OCI-LY1 (cell line): Measurements from ENCODE around the gene ATP8A2.

Source experiments
- H2AFZ ChIP-seq: fragments of 200-600 bp; sonication (generic), shearing (Covaris generic); 2 replicates; pipeline ENCODE4 v1.6.0; 2014; ENCODE audit warnings: antibody characterized with exemption, mild to moderate bottlenecking, low read length
- H3F3A ChIP-seq: fragments of 200-600 bp; sonication (generic), shearing (Covaris generic); 2 replicates; pipeline ENCODE4 v1.6.0; 2014; ENCODE audit warnings: mild to moderate bottlenecking, antibody characterized with exemption, low read length, moderate library complexity; ENCODE audit not compliant: insufficient read depth
- H3K27ac ChIP-seq: fragments of 200-600 bp; sonication (generic); 2 replicates; pipeline ENCODE4 v1.5.1; 2014; ENCODE audit warnings: low read length, mixed run types, mild to moderate bottlenecking, low read depth; ENCODE audit not compliant: poor library complexity, severe bottlenecking
- H3K27me3 ChIP-seq: fragments of 200-600 bp; sonication (generic); 2 replicates; pipeline ENCODE4 v1.6.0; 2014; ENCODE audit warnings: antibody characterized with exemption, mild to moderate bottlenecking, low read length, moderate library complexity; ENCODE audit not compliant: insufficient read depth
- H3K36me3 ChIP-seq: fragments of 200-600 bp; sonication (generic); 2 replicates; pipeline ENCODE4 v1.6.1; 2014; ENCODE audit warnings: mild to moderate bottlenecking, antibody characterized with exemption, low read length, moderate library complexity, mixed read lengths; ENCODE audit not compliant: insufficient read depth
- H3K4me1 ChIP-seq: fragments of 200-600 bp; sonication (generic); 2 replicates; pipeline ENCODE4 v1.5.1; 2014; ENCODE audit warnings: mild to moderate bottlenecking, low read length, moderate library complexity; ENCODE audit not compliant: insufficient read depth, severe bottlenecking
- H3K4me2 ChIP-seq: fragments of 200-600 bp; sonication (generic), shearing (Covaris generic); 2 replicates; pipeline ENCODE4 v1.6.1; 2014; ENCODE audit warnings: low read length
- H3K4me3 ChIP-seq: fragments of 200-600 bp; sonication (generic); 2 replicates; pipeline ENCODE4 v1.5.1; 2014; ENCODE audit warnings: low read length, low read depth, mild to moderate bottlenecking, mixed read lengths; ENCODE audit not compliant: poor library complexity, severe bottlenecking
- H3K79me2 ChIP-seq: fragments of 200-600 bp; shearing (Covaris generic); 2 replicates; pipeline ENCODE4 v1.6.1; 2016; ENCODE audit warnings: mixed run types, low read length, mixed read lengths; ENCODE audit not compliant: insufficient read depth
- H3K9ac ChIP-seq: fragments of 200-600 bp; sonication (generic), shearing (Covaris generic); 2 replicates; pipeline ENCODE4 v1.6.1; 2014; ENCODE audit warnings: mild to moderate bottlenecking, low read length, mixed read lengths
- H3K9me2 ChIP-seq: fragments of 200-600 bp; sonication (generic), shearing (Covaris generic); 2 replicates; pipeline ENCODE4 v1.6.1; 2014; ENCODE audit warnings: low read depth, mild to moderate bottlenecking, low read length, mixed read lengths
- H3K9me3 ChIP-seq: fragments of 200-600 bp; shearing (Covaris generic); 2 replicates; pipeline ENCODE4 v1.6.1; 2014; ENCODE audit warnings: low read length, mixed read lengths
- H4K20me1 ChIP-seq: fragments of 200-600 bp; sonication (generic), shearing (Covaris generic); 2 replicates; pipeline ENCODE4 v1.6.0; 2016; ENCODE audit warnings: mild to moderate bottlenecking, low read length; ENCODE audit not compliant: insufficient read depth
- CTCF ChIP-seq: fragments of 200-600 bp; sonication (generic), shearing (Covaris generic); IDR thresholded peaks from 2 replicates; pipeline ENCODE4 v1.5.1; 2017; ENCODE audit warnings: mild to moderate bottlenecking, antibody characterized with exemption, low read length, moderate library complexity, mixed read lengths
- EZH2 ChIP-seq: fragments of 200-600 bp; sonication (generic), shearing (Covaris generic); IDR thresholded peaks from 2 replicates; pipeline ENCODE4 v1.8.0; 2017; ENCODE audit warnings: borderline replicate concordance, mixed run types, mild to moderate bottlenecking, antibody characterized with exemption, low read length, moderate library complexity, mixed read lengths

The ATP8A2 gene

GRCh38 chr13:25463496-25463895 is 91.7 kb downstream of the ATP8A2 start:
- no peaks in the 10 kb centered on the region for H3K9me3 ChIP-seq
- H3F3A ChIP-seq = no peaks in the 10 kb centered on the region
- H3K4me2 ChIP-seq = no peak overlapping the region
- no peak overlapping the region for H3K9ac ChIP-seq
- no peaks in the 10 kb centered on the region for H3K36me3 ChIP-seq
- no peaks in the 10 kb centered on the region for H3K79me2 ChIP-seq
- no peak for TF ChIP-seq EZH2
- H3K27me3 ChIP-seq = no peaks in the 10 kb centered on the region
- H2AFZ ChIP-seq = no peak overlapping the region
- H3K27ac ChIP-seq = no peak overlapping the region
- no peaks in the 10 kb centered on the region for H3K9me2 ChIP-seq
- no peaks in the 10 kb centered on the region for H3K4me1 ChIP-seq
- no peak overlapping the region for H3K4me3 ChIP-seq
- no peaks in the 10 kb centered on the region for H4K20me1 ChIP-seq

GRCh38 chr13:25466880-25467279 is 95.1 kb downstream of the ATP8A2 start:
- TF ChIP-seq EZH2 (no peak), CTCF (no peak)
- no peaks in the 10 kb centered on the region for H3K27me3 ChIP-seq
- H3F3A ChIP-seq = no peaks in the 10 kb centered on the region
- no peaks in the 10 kb centered on the region for H4K20me1 ChIP-seq
- no peak overlapping the region for H2AFZ ChIP-seq
- H3K4me2 ChIP-seq = no peak overlapping the region
- no peaks in the 10 kb centered on the region for H3K9me3 ChIP-seq
- H3K79me2 ChIP-seq = no peaks in the 10 kb centered on the region
- no peak overlapping the region for H3K9ac ChIP-seq
- H3K36me3 ChIP-seq = no peaks in the 10 kb centered on the region
- H3K4me3 ChIP-seq = no peak overlapping the region
- no peaks in the 10 kb centered on the region for H3K4me1 ChIP-seq
- H3K27ac ChIP-seq = no peak overlapping the region
- H3K9me2 ChIP-seq = no peaks in the 10 kb centered on the region

GRCh38 chr13:25468325-25469168 is 96.8 kb downstream of the ATP8A2 start:
- no peaks in the 10 kb centered on the region for H3K9me3 ChIP-seq
- no peaks in the 10 kb centered on the region for H3K9me2 ChIP-seq
- no peaks in the 10 kb centered on the region for H3K4me1 ChIP-seq
- H3F3A ChIP-seq = no peaks in the 10 kb centered on the region
- H3K79me2 ChIP-seq = no peaks in the 10 kb centered on the region
- no peak overlapping the region for H3K27ac ChIP-seq
- TF ChIP-seq CTCF = no peak
- no peak for TF ChIP-seq EZH2
- no peaks in the 10 kb centered on the region for H3K36me3 ChIP-seq
- no peak overlapping the region for H3K4me3 ChIP-seq
- no peaks in the 10 kb centered on the region for H4K20me1 ChIP-seq
- H3K27me3 ChIP-seq = no peaks in the 10 kb centered on the region
- H3K4me2 ChIP-seq = no peak overlapping the region
- H2AFZ ChIP-seq = no peak overlapping the region
- no peak overlapping the region for H3K9ac ChIP-seq

- Histone ChIP-seq H3K27me3 (no peaks in the 10 kb centered on the region), H3K79me2 (no peaks in the 10 kb centered on the region), H3K4me2 (no peak overlapping the region), H3K27ac (no peak overlapping the region), H3K9ac (no peak overlapping the region), H2AFZ (no peak overlapping the region), H3K4me3 (no peak overlapping the region), H3K9me2 (no peaks in the 10 kb centered on the region), H3K9me3 (no peaks in the 10 kb centered on the region), H3K36me3 (no peaks in the 10 kb centered on the region), H4K20me1 (no peaks in the 10 kb centered on the region), H3K4me1 (no peaks in the 10 kb centered on the region), H3F3A (no peaks in the 10 kb centered on the region)
- TF ChIP-seq CTCF (no peak), EZH2 (no peak)
Measured at GRCh38 chr13:25469169-25469525, 97.4 kb downstream of the ATP8A2 start.
